Activated CD4-positive, alpha-beta T cell treated with anti-CD3 and anti-CD28 coated beads, Interleukin-2, amount 10 ng/mL, durations not matched to agents 24 days and 14 days (primary cell): Measurements from ENCODE around the gene GNLY. TPM values are rescaled to one million over a fixed set of nuclear protein-coding genes. Genes with fewer than 3 reads are reported as not detected.

Source experiments
- DNase-seq: peaks from one replicate; pipeline ENCODE4 v3.0.0; 2022
- H3K27ac Mint-ChIP-seq: one replicate; pipeline ENCODE4 v1.8.0; 2022; ENCODE audit warnings: mild to moderate bottlenecking, mixed read lengths
- H3K27me3 Mint-ChIP-seq: one replicate; pipeline ENCODE4 v1.8.0; 2022; ENCODE audit warnings: mixed read lengths
- H3K36me3 Mint-ChIP-seq: one replicate; pipeline ENCODE4 v1.8.0; 2022; ENCODE audit warnings: low read depth, mild to moderate bottlenecking, mixed read lengths
- H3K4me1 Mint-ChIP-seq: one replicate; pipeline ENCODE4 v1.8.0; 2021; ENCODE audit warnings: mixed read lengths
- H3K4me3 Mint-ChIP-seq: one replicate; pipeline ENCODE4 v1.8.0; 2022; ENCODE audit warnings: mild to moderate bottlenecking, moderate library complexity, mixed read lengths
- H3K9me3 Mint-ChIP-seq: one replicate; pipeline ENCODE4 v1.8.0; 2021; ENCODE audit warnings: mixed read lengths
- intact Hi-C: fragments of 100-400 bp; cut with micrococcal nuclease; formaldehyde crosslinking; loops from one replicate; pipeline ENCODE4 v1.15.1; 2023
- total RNA-seq: library from RNA; stranded (reverse); gene quantifications from 2 replicates; pipeline ENCODE4 v1.2.3, GENCODE V29; 2022

GNLY gene
- total RNA-seq, 1 donor from 2014 or later, result 54.1 TPM

- no peak for DNase-seq
- intact Hi-C loops, result no loop called here
- Mint-ChIP-seq H3K4me1 (peaks cover 2% of the 10 kb centered on the region), H3K4me3 (no peak overlapping the region), H3K9me3 (no peaks in the 10 kb centered on the region), H3K27me3 (peaks cover 54% of the 10 kb centered on the region), H3K36me3 (no peaks in the 10 kb centered on the region), H3K27ac (no peak overlapping the region)
Measured at GRCh38 chr2:85736456-85737355, 42.5 kb downstream of the GNLY start.

GRCh38 chr2:85737481-85737880 lies 43.3 kb downstream of the GNLY start:
- H3K27me3 Mint-ChIP-seq, result peaks cover 62% of the 10 kb centered on the region

GRCh38 chr2:85737961-85738360 lies 43.8 kb downstream of the GNLY start:
- DNase-seq, result no peak
- H3K27me3 Mint-ChIP-seq, result peaks cover 67% of the 10 kb centered on the region
- no peaks in the 10 kb centered on the region for H3K36me3 Mint-ChIP-seq
- H3K9me3 Mint-ChIP-seq, result no peaks in the 10 kb centered on the region
- no peak overlapping the region for H3K4me3 Mint-ChIP-seq
- no peak overlapping the region for H3K27ac Mint-ChIP-seq
- H3K4me1 Mint-ChIP-seq, result peaks cover 2% of the 10 kb centered on the region
- intact Hi-C loops, result no loop called here

More at GRCh38 chr2:85737481-85737880, 43.3 kb downstream of the GNLY start:
- intact Hi-C loops, result no loop called here
- Mint-ChIP-seq H3K4me1 (peaks cover 2% of the 10 kb centered on the region), H3K27ac (no peak overlapping the region), H3K9me3 (no peaks in the 10 kb centered on the region), H3K4me3 (no peak overlapping the region), H3K36me3 (no peaks in the 10 kb centered on the region)
- no peak for DNase-seq

- Mint-ChIP-seq H3K9me3 (no peaks in the 10 kb centered on the region), H3K27ac (no peak overlapping the region), H3K36me3 (no peaks in the 10 kb centered on the region), H3K4me1 (peaks cover 8% of the 10 kb centered on the region), H3K27me3 (peaks cover 71% of the 10 kb centered on the region), H3K4me3 (no peak overlapping the region)
- intact Hi-C loops, result no loop called here
- DNase-seq, result no peak
Measured at GRCh38 chr2:85740193-85740592, 46.0 kb downstream of the GNLY start.

- Mint-ChIP-seq H3K27ac (no peak overlapping the region), H3K27me3 (peaks cover 72% of the 10 kb centered on the region), H3K9me3 (no peaks in the 10 kb centered on the region), H3K36me3 (no peaks in the 10 kb centered on the region), H3K4me3 (no peak overlapping the region), H3K4me1 (peaks cover 8% of the 10 kb centered on the region)
- intact Hi-C loops, result no loop called here
- DNase-seq, result no peak
Measured at GRCh38 chr2:85741211-85741832, 47.2 kb downstream of the GNLY start.

- Mint-ChIP-seq H3K27me3 (peaks cover 73% of the 10 kb centered on the region), H3K36me3 (no peaks in the 10 kb centered on the region), H3K9me3 (no peaks in the 10 kb centered on the region), H3K27ac (no peak overlapping the region), H3K4me3 (no peak overlapping the region), H3K4me1 (peaks cover 6% of the 10 kb centered on the region)
- intact Hi-C loops, result no loop called here
- DNase-seq, result no peak
Measured at GRCh38 chr2:85741833-85742455, 47.8 kb downstream of the GNLY start.

- H3K27me3 Mint-ChIP-seq, result peaks cover 81% of the 10 kb centered on the region
- no peak overlapping the region for H3K4me3 Mint-ChIP-seq
- no peak for DNase-seq
- H3K36me3 Mint-ChIP-seq, result no peaks in the 10 kb centered on the region
- intact Hi-C loops, result no loop called here
- H3K4me1 Mint-ChIP-seq, result peaks cover 7% of the 10 kb centered on the region
- H3K9me3 Mint-ChIP-seq, result no peaks in the 10 kb centered on the region
- H3K27ac Mint-ChIP-seq, result no peak overlapping the region
Measured at GRCh38 chr2:85743304-85743978, 49.3 kb downstream of the GNLY start.

- peaks cover 7% of the 10 kb centered on the region for H3K4me1 Mint-ChIP-seq
- no peak overlapping the region for H3K4me3 Mint-ChIP-seq
- intact Hi-C loops, result no loop called here
- peaks cover 82% of the 10 kb centered on the region for H3K27me3 Mint-ChIP-seq
- H3K36me3 Mint-ChIP-seq, result no peaks in the 10 kb centered on the region
- H3K27ac Mint-ChIP-seq, result no peak overlapping the region
- no peak for DNase-seq
- H3K9me3 Mint-ChIP-seq, result no peaks in the 10 kb centered on the region
Measured at GRCh38 chr2:85744055-85744454, 49.9 kb downstream of the GNLY start.

- Mint-ChIP-seq H3K4me1 (peaks cover 7% of the 10 kb centered on the region), H3K27me3 (peaks cover 81% of the 10 kb centered on the region), H3K4me3 (no peak overlapping the region)
Measured at GRCh38 chr2:85744741-85745601, 50.8 kb downstream of the GNLY start.

GRCh38 chr2:85745619-85746018 lies 51.5 kb downstream of the GNLY start:
- intact Hi-C loops, result no loop called here
- Mint-ChIP-seq H3K4me1 (peaks cover 7% of the 10 kb centered on the region), H3K4me3 (no peak overlapping the region), H3K9me3 (no peaks in the 10 kb centered on the region), H3K27me3 (peaks cover 83% of the 10 kb centered on the region), H3K27ac (no peak overlapping the region), H3K36me3 (no peaks in the 10 kb centered on the region)
- DNase-seq, result no peak

More at GRCh38 chr2:85744741-85745601, 50.8 kb downstream of the GNLY start:
- intact Hi-C loops, result no loop called here
- no peak for DNase-seq
- Mint-ChIP-seq H3K9me3 (no peaks in the 10 kb centered on the region), H3K27ac (no peak overlapping the region), H3K36me3 (no peaks in the 10 kb centered on the region)

GRCh38 chr2:85746321-85747004 lies 52.3 kb downstream of the GNLY start:
- Mint-ChIP-seq H3K27me3 (peaks cover 79% of the 10 kb centered on the region), H3K36me3 (no peaks in the 10 kb centered on the region), H3K4me1 (peaks cover 7% of the 10 kb centered on the region), H3K4me3 (no peak overlapping the region), H3K27ac (no peak overlapping the region), H3K9me3 (no peaks in the 10 kb centered on the region)
- intact Hi-C loops, result no loop called here
- DNase-seq, result no peak

GRCh38 chr2:85747441-85747840 lies 53.3 kb downstream of the GNLY start:
- H3K27ac Mint-ChIP-seq, result no peak overlapping the region
- no peak for DNase-seq
- peaks cover 79% of the 10 kb centered on the region for H3K27me3 Mint-ChIP-seq
- intact Hi-C loops, result no loop called here
- H3K9me3 Mint-ChIP-seq, result no peaks in the 10 kb centered on the region
- no peak overlapping the region for H3K4me3 Mint-ChIP-seq
- H3K36me3 Mint-ChIP-seq, result no peaks in the 10 kb centered on the region
- H3K4me1 Mint-ChIP-seq, result peaks cover 9% of the 10 kb centered on the region
